Glutamatergic neuron (in vitro differentiated cells): ENCODE data around the gene KIF26B. TPM values are rescaled to one million over a fixed set of nuclear protein-coding genes. Genes with fewer than 3 reads are reported as not detected.

ENCODE experiments used
- DNase-seq: peaks from one replicate; pipeline ENCODE4 v3.0.0; 2022
- H3K27ac Mint-ChIP-seq: one replicate; pipeline ENCODE4 v1.8.0; 2020; ENCODE audit warnings: mild to moderate bottlenecking, mixed read lengths, inconsistent platforms; ENCODE audit not compliant: unreplicated experiment
- H3K27me3 Mint-ChIP-seq: one replicate; pipeline ENCODE4 v1.8.0; 2020; ENCODE audit warnings: mild to moderate bottlenecking, moderate library complexity, mixed read lengths, inconsistent platforms; ENCODE audit not compliant: unreplicated experiment
- H3K36me3 Mint-ChIP-seq: one replicate; pipeline ENCODE4 v1.8.0; 2020; ENCODE audit warnings: mild to moderate bottlenecking, mixed read lengths, inconsistent platforms; ENCODE audit not compliant: unreplicated experiment
- H3K4me1 Mint-ChIP-seq: one replicate; pipeline ENCODE4 v1.8.0; 2020; ENCODE audit warnings: mild to moderate bottlenecking, low read depth, mixed read lengths, inconsistent platforms; ENCODE audit not compliant: unreplicated experiment
- H3K4me3 Mint-ChIP-seq: one replicate; pipeline ENCODE4 v1.8.0; 2020; ENCODE audit warnings: mild to moderate bottlenecking, mixed read lengths, inconsistent platforms; ENCODE audit not compliant: unreplicated experiment
- H3K9me3 Mint-ChIP-seq: one replicate; pipeline ENCODE4 v1.8.0; 2020; ENCODE audit warnings: mild to moderate bottlenecking, moderate library complexity, mixed read lengths, inconsistent platforms; ENCODE audit not compliant: unreplicated experiment
- total RNA-seq: library from RNA; stranded (reverse); fragmentation: NEBNext Ultra II Directional; extraction: Animal tissue kit (Norgen Biotek cat#: 25700); gene quantifications from one replicate; pipeline ENCODE4 v1.2.1, GENCODE V29; 2021; ENCODE audit not compliant: unreplicated experiment
- TF ChIP-seq, protein P1 (sequence below): fragments of 200-600 bp; sonication (generic); IDR thresholded peaks from one replicate; pipeline ENCODE4 v1.5.0; 2021; ENCODE audit not compliant: partially characterized antibody, unreplicated experiment

The KIF26B gene
- total RNA-seq, 1 donor from 2014 or later = 2.4 TPM

DNA sequence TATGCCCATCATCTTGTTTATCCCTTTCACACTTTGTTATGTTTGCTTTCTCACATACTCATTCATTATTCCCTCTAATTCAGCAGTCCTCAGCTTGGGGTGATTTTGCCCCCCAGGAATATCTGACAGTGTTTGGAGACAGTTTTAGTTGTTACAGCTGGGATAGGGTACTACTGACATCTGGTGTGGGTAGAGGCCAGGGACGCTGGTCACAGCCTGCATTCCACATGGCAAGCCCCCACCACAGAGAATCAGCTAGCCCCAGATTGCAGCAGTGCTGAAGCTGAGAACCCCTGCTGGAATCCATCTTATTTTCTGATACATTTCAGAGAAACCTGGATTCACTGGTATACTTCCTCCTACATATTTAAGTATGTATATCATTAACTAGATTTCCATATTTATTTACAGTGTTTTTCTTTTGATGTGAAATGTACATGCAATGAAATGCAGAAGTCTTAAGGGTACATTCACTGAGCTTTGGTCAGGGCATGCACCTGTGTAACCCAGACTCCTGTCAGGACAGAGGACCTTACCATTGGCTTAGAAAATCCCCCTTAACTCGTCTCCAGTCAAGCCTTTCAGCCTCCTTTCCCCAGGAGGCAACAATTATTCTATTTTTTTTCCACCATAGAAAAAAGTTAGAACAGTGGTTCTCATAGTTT is 68.3 kb downstream of the KIF26B start:
- Mint-ChIP-seq H3K36me3 (no peaks in the 10 kb centered on the region), H3K27ac (no peak overlapping the region), H3K9me3 (peaks cover 2% of the 10 kb centered on the region), H3K4me3 (no peak overlapping the region), H3K27me3 (no peaks in the 10 kb centered on the region), H3K4me1 (peaks cover 21% of the 10 kb centered on the region)
- DNase-seq = no peak
- TF ChIP-seq, protein P1, sequence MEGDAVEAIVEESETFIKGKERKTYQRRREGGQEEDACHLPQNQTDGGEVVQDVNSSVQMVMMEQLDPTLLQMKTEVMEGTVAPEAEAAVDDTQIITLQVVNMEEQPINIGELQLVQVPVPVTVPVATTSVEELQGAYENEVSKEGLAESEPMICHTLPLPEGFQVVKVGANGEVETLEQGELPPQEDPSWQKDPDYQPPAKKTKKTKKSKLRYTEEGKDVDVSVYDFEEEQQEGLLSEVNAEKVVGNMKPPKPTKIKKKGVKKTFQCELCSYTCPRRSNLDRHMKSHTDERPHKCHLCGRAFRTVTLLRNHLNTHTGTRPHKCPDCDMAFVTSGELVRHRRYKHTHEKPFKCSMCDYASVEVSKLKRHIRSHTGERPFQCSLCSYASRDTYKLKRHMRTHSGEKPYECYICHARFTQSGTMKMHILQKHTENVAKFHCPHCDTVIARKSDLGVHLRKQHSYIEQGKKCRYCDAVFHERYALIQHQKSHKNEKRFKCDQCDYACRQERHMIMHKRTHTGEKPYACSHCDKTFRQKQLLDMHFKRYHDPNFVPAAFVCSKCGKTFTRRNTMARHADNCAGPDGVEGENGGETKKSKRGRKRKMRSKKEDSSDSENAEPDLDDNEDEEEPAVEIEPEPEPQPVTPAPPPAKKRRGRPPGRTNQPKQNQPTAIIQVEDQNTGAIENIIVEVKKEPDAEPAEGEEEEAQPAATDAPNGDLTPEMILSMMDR = no peak

DNA sequence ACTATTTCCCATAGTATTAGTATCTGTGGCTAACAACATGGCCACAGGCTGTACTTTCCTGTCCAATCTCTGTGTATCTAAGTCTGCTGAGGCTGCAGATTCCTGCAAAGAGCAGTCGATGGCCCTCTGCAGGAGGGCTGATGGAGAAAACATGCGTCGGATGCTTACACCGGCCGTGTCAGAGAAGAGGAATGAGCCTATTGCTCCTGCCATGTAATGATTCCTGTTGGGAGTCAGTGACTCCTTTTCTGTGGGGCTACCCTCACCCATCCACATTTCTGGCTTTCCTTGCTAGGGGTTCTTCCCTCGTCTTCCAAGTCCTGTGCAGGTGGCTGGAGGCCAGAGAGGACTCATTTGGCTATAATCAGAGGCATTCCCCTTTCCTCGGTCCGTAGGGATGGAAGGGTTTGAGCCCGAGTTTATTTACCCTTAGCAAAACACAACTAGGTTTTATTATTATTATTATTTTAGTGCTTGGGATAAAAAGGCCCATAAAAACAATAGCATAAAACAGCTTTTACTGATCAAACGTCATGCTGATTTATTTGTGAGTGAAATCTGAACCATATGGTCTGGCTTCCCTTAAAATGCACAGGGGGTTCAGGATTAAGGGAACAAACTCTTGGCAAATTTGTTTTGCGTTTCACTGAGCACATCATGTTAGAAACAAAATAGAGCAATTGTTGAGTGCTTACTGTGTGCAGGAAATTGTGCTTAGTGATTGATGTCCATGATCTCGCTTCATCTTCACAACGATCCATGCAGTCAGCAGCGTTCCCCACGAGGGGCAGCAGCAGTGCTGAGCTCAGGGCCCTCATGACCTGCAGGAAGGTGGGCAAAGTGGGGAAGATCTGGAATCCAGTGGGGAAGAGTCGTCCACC is 70.8 kb downstream of the KIF26B start:
- no peak for DNase-seq
- Mint-ChIP-seq H3K27ac (no peak overlapping the region), H3K4me3 (no peak overlapping the region), H3K27me3 (no peaks in the 10 kb centered on the region), H3K4me1 (peaks cover 18% of the 10 kb centered on the region), H3K36me3 (no peaks in the 10 kb centered on the region), H3K9me3 (peaks cover 2% of the 10 kb centered on the region)
- TF ChIP-seq, protein P1 = no peak

DNA sequence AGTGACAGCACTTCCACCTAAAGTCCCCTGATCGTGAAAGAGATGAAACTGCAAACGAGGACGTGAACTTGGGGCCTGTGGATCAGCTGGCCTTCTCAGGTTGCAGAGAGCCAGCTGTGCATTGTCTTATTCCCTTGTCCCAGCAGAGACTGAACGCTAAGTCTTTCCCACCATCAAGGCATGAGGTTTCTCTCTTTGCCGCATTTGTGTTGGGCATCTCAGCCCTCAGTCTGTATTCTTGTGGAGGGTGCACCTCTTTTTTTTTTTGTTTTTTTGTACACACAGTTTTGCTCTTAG is 71.4 kb downstream of the KIF26B start:
- no peaks in the 10 kb centered on the region for H3K27me3 Mint-ChIP-seq
- H3K4me1 Mint-ChIP-seq = peaks cover 13% of the 10 kb centered on the region
- no peak overlapping the region for H3K4me3 Mint-ChIP-seq
- no peak for DNase-seq
- no peak overlapping the region for H3K27ac Mint-ChIP-seq
- H3K36me3 Mint-ChIP-seq = no peaks in the 10 kb centered on the region
- peaks cover 2% of the 10 kb centered on the region for H3K9me3 Mint-ChIP-seq
- TF ChIP-seq, protein P1 = no peak

DNA sequence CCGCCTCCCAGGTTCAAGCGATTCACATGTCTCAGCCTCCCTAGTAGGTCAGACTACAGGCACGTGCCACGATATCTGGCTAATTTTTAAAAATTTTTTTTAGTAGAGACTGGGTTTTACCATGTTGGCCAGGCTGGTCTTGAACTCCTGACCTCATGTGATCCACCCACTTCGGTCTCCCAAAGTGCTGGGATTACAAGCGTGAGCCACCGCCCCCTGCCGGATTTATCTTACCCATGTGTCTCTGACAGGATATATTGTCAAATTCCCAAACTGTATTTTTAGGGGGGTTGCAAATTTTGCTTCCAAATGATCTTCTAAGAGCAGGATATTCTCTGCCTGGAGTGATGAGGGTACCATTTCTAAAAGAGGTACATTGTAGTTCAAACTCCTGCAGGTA is 74.3 kb downstream of the KIF26B start:
- H3K4me1 Mint-ChIP-seq = peaks cover 2% of the 10 kb centered on the region
- DNase-seq = no peak
- no peaks in the 10 kb centered on the region for H3K36me3 Mint-ChIP-seq
- no peak overlapping the region for H3K4me3 Mint-ChIP-seq
- no peaks in the 10 kb centered on the region for H3K9me3 Mint-ChIP-seq
- TF ChIP-seq, protein P1 = no peak
- no peaks in the 10 kb centered on the region for H3K27me3 Mint-ChIP-seq
- no peak overlapping the region for H3K27ac Mint-ChIP-seq

DNA sequence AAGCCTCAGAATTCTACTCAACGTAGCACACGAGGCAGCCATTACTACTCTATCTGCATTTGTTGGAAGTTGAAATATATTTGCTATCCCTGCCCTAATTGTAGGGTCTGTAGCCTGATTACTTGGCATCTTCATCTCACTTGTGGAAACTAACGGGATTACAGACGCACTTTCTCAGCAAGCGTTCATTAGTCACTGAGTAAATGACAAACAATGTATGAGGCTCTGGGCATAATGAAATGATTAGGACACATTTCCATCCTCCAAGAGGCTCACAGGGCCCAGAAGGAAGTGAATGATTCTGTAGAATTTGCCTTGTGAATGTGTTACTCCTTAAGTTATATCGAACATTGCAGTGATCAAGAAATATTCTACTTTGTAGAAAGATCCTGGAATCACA is 78.1 kb downstream of the KIF26B start:
- Mint-ChIP-seq H3K9me3 (peaks cover 2% of the 10 kb centered on the region), H3K4me3 (no peak overlapping the region), H3K27ac (no peak overlapping the region), H3K4me1 (peaks cover 5% of the 10 kb centered on the region), H3K36me3 (no peaks in the 10 kb centered on the region), H3K27me3 (peaks cover 4% of the 10 kb centered on the region)
- no peak for DNase-seq
- TF ChIP-seq, protein P1 = no peak
